ENCODE results near the gene AMELX. TPM values are rescaled to one million over a fixed set of nuclear protein-coding genes. Genes with fewer than 3 reads are reported as not detected.

Gene AMELX
- total and polyA plus RNA-seq, 4 donors, result not detected

DNA sequence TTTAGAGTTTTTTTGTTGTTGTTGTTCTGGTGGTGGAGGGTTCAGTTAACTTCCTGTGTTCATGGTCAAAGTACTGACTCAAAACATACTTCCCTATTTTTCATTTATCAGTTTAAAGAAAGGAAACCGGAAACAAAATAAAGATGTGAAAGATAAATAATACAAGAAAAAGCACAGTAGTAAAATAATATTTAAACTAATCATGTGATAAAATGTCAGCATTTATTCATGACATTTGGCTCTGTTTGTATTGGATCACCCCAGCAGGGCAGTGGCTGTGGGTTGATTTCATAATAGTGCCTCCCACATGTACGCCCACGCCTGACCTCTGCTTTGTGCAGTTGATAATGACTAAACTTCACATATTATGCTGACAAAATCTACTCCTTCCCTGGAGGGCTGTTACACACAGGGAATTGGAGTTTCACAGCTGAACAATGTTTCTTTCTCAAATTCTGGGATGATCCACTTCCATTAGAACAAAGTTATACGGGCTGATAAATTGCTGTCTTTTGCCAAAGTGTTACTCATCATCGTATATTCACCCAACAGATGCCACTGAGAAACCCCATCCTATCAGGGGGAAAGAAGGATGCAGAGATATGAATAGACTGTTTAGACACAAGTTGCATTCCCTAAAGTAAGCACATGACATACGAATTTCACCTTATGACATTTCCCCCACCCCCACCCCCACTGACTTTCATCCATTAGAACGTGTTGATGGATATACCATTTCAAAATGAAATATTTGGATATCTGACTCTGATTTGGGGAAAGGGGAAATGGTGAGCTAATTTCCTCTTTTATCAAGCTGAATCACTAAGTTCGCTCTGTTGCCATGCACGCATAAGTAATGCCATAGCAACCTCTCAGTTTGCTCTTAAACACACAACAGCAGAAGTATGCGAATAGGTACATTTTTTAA is 48.3 kb downstream of the AMELX start:
- TF ChIP-seq, protein P1, sequence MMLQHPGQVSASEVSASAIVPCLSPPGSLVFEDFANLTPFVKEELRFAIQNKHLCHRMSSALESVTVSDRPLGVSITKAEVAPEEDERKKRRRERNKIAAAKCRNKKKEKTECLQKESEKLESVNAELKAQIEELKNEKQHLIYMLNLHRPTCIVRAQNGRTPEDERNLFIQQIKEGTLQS (IDR thresholded peaks at IDR 0.05), result no peak
- peak; percentile 42 to 73 for TF ChIP-seq HNF4A (conservative IDR thresholded peaks at IDR 0.05)
- TF ChIP-seq JUND (IDR thresholded peaks at IDR 0.05), result peak in 1 of 2 donors; percentile 10
- TF ChIP-seq, protein P2, sequence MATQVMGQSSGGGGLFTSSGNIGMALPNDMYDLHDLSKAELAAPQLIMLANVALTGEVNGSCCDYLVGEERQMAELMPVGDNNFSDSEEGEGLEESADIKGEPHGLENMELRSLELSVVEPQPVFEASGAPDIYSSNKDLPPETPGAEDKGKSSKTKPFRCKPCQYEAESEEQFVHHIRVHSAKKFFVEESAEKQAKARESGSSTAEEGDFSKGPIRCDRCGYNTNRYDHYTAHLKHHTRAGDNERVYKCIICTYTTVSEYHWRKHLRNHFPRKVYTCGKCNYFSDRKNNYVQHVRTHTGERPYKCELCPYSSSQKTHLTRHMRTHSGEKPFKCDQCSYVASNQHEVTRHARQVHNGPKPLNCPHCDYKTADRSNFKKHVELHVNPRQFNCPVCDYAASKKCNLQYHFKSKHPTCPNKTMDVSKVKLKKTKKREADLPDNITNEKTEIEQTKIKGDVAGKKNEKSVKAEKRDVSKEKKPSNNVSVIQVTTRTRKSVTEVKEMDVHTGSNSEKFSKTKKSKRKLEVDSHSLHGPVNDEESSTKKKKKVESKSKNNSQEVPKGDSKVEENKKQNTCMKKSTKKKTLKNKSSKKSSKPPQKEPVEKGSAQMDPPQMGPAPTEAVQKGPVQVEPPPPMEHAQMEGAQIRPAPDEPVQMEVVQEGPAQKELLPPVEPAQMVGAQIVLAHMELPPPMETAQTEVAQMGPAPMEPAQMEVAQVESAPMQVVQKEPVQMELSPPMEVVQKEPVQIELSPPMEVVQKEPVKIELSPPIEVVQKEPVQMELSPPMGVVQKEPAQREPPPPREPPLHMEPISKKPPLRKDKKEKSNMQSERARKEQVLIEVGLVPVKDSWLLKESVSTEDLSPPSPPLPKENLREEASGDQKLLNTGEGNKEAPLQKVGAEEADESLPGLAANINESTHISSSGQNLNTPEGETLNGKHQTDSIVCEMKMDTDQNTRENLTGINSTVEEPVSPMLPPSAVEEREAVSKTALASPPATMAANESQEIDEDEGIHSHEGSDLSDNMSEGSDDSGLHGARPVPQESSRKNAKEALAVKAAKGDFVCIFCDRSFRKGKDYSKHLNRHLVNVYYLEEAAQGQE (IDR thresholded peaks at IDR 0.05), result peak; percentile 45
- TF ChIP-seq, protein P3, sequence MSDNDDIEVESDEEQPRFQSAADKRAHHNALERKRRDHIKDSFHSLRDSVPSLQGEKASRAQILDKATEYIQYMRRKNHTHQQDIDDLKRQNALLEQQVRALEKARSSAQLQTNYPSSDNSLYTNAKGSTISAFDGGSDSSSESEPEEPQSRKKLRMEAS (IDR thresholded peaks at IDR 0.05), result peak; percentile 45
- TF ChIP-seq YY1 (IDR thresholded peaks at IDR 0.05), result peak; percentile 47
- no peak for TF ChIP-seq GABPA (IDR thresholded peaks at IDR 0.05 in 1 of 2, conservative IDR thresholded peaks at IDR 0.05 in 1 of 2)
- TF ChIP-seq NR2F2 (IDR thresholded peaks at IDR 0.05), result peak; percentile 67
- TF ChIP-seq, protein P4, sequence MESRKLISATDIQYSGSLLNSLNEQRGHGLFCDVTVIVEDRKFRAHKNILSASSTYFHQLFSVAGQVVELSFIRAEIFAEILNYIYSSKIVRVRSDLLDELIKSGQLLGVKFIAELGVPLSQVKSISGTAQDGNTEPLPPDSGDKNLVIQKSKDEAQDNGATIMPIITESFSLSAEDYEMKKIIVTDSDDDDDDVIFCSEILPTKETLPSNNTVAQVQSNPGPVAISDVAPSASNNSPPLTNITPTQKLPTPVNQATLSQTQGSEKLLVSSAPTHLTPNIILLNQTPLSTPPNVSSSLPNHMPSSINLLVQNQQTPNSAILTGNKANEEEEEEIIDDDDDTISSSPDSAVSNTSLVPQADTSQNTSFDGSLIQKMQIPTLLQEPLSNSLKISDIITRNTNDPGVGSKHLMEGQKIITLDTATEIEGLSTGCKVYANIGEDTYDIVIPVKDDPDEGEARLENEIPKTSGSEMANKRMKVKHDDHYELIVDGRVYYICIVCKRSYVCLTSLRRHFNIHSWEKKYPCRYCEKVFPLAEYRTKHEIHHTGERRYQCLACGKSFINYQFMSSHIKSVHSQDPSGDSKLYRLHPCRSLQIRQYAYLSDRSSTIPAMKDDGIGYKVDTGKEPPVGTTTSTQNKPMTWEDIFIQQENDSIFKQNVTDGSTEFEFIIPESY (IDR thresholded peaks at IDR 0.05), result peak; percentile 62
- TF ChIP-seq RAD21 (IDR thresholded peaks at IDR 0.05), result peak; percentile 35 to 37
- TF ChIP-seq SP1 (IDR thresholded peaks at IDR 0.05), result peak; percentile 77
- TF ChIP-seq RXRA (IDR thresholded peaks at IDR 0.05), result peak; percentile 51 to 75
- TF ChIP-seq EGR1 (IDR thresholded peaks at IDR 0.05; ENCODE audit: low read depth in 2 of 2), result peak; percentile 99 to 100
- no peak for TF ChIP-seq FOXA1 (IDR thresholded peaks at IDR 0.05)
- no peaks in the 10 kb centered on the region for H3K36me3 ChIP-seq (ENCODE audit: control insufficient read depth in 4 of 4, insufficient read depth in 3 of 4, low read depth in 1 of 4, low read length in 3 of 4)
- peaks cover 0 to 16% (median 12%) of the 10 kb centered on the region in 4 donors for H3K4me1 ChIP-seq (ENCODE audit: control insufficient read depth in 4 of 4, insufficient read depth in 4 of 4, low read length in 3 of 4)
- H3K27ac ChIP-seq (ENCODE audit: low read depth in 1 of 2, low read length in 2 of 2), result peak overlapping the region; percentile 80 to 83
- H3K27me3 ChIP-seq (ENCODE audit: control insufficient read depth in 4 of 4, insufficient read depth in 4 of 4, low read length in 3 of 4), result no peaks in the 10 kb centered on the region
- no peak overlapping the region for H3K9ac ChIP-seq (ENCODE audit: low read depth in 1 of 2, low read length in 2 of 2)
- whole genome bisulfite sequencing, result 22% methylated on average over 10 of the region's 10 CpGs
- no peak for DNase-seq (ENCODE audit: low spot score)
- H3K4me3 ChIP-seq (ENCODE audit: low read depth in 1 of 3, low read length in 3 of 3), result no peak overlapping the region
- no peaks in the 10 kb centered on the region for H3K9me3 ChIP-seq (ENCODE audit: control insufficient read depth in 4 of 4, low read length in 3 of 4)

DNA sequence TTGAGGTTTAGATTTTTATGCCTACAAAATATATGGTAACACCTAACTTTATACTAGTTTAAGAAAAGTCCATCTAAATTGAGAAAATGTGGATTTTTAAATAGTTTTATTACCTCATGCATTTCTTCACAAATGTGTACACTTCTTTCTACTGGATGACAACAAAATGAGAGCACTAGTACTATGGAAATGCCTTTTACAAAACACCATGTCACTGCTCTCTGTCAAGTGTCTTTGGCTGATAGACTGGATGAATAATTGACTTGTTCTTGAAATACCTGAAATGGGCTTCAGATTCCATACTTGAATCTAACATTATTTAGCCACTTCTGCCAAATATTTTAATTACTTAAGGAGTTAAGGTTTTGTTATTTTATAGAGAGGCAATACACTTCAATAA is 49.5 kb downstream of the AMELX start:
- Histone ChIP-seq H3K27ac (ENCODE audit: low read depth in 1 of 2, low read length in 2 of 2) (no peak overlapping the region), H3K4me3 (ENCODE audit: low read depth in 1 of 3, low read length in 3 of 3) (no peak overlapping the region), H3K27me3 (ENCODE audit: control insufficient read depth in 4 of 4, insufficient read depth in 4 of 4, low read length in 3 of 4) (no peaks in the 10 kb centered on the region), H3K9me3 (ENCODE audit: control insufficient read depth in 4 of 4, low read length in 3 of 4) (no peaks in the 10 kb centered on the region), H3K36me3 (ENCODE audit: control insufficient read depth in 4 of 4, insufficient read depth in 3 of 4, low read depth in 1 of 4, low read length in 3 of 4) (no peaks in the 10 kb centered on the region), H3K9ac (ENCODE audit: low read depth in 1 of 2, low read length in 2 of 2) (no peak overlapping the region), H3K4me1 (ENCODE audit: control insufficient read depth in 4 of 4, insufficient read depth in 4 of 4, low read length in 3 of 4) (peaks cover 0 to 12% (median 9%) of the 10 kb centered on the region in 4 donors)
- DNase-seq (ENCODE audit: low spot score), result no peak
- TF ChIP-seq TAF1 (conservative IDR thresholded peaks at IDR 0.05) (no peak), RAD21 (IDR thresholded peaks at IDR 0.05) (no peak), SP1 (IDR thresholded peaks at IDR 0.05) (no peak), EGR1 (IDR thresholded peaks at IDR 0.05; ENCODE audit: low read depth in 2 of 2) (no peak), NR2F2 (IDR thresholded peaks at IDR 0.05) (no peak)
- TF ChIP-seq, protein P5, sequence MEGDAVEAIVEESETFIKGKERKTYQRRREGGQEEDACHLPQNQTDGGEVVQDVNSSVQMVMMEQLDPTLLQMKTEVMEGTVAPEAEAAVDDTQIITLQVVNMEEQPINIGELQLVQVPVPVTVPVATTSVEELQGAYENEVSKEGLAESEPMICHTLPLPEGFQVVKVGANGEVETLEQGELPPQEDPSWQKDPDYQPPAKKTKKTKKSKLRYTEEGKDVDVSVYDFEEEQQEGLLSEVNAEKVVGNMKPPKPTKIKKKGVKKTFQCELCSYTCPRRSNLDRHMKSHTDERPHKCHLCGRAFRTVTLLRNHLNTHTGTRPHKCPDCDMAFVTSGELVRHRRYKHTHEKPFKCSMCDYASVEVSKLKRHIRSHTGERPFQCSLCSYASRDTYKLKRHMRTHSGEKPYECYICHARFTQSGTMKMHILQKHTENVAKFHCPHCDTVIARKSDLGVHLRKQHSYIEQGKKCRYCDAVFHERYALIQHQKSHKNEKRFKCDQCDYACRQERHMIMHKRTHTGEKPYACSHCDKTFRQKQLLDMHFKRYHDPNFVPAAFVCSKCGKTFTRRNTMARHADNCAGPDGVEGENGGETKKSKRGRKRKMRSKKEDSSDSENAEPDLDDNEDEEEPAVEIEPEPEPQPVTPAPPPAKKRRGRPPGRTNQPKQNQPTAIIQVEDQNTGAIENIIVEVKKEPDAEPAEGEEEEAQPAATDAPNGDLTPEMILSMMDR (IDR thresholded peaks at IDR 0.05; ENCODE audit: low read depth, low read length, missing input control), result no peak
- TF ChIP-seq, protein P4 (IDR thresholded peaks at IDR 0.05), result no peak
- TF ChIP-seq, protein P3 (IDR thresholded peaks at IDR 0.05), result no peak
